Inflammatory macrophage treated with lipopolysaccharide for 1 hour (primary cell): ENCODE results near the gene NTPCR.
"Not testable (repeated sequence)": the region's sequence is repeated elsewhere in the genome, so short reads cannot be mapped to it uniquely, and the experiment has no call there.

Source experiments
- DNase-seq, 2 donors: peaks; one replicate each; pipeline ENCODE4 v3.0.0-alpha.2; 2020 to 2022

NTPCR gene

GRCh38 chr1:232950197-232951176 is at the start of gene NTPCR:
Gene NTPCR, plus strand, starts transcription at chr1:232950611. Its CDS starts 100 bp downstream, at chr1:232950711.
- DNase-seq: peak; percentile 89 to 99

GRCh38 chr1:232900818-232901217 is 49.6 kb upstream of the NTPCR start:
- DNase-seq: no peak

DNA sequence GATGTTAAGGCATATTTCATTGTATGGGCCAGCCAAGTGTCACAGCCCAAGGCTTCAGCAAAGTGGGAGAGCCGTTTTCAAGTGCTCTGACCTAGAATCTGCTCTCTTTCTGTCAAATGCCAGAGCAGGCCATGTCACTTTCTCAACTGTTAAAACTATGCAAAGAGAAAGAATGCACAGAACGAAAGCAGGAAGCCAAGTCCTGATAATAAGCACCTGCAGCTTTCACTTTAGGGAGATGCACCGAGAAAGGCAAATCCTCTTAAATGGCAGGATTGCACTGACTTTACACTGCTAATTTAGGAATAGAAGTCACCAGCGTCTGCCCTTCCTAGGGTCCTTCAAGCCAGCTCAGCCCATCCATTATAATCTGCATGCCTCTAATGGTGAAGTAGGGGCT is 49.2 kb upstream of the NTPCR start:
- no peak for DNase-seq

DNA sequence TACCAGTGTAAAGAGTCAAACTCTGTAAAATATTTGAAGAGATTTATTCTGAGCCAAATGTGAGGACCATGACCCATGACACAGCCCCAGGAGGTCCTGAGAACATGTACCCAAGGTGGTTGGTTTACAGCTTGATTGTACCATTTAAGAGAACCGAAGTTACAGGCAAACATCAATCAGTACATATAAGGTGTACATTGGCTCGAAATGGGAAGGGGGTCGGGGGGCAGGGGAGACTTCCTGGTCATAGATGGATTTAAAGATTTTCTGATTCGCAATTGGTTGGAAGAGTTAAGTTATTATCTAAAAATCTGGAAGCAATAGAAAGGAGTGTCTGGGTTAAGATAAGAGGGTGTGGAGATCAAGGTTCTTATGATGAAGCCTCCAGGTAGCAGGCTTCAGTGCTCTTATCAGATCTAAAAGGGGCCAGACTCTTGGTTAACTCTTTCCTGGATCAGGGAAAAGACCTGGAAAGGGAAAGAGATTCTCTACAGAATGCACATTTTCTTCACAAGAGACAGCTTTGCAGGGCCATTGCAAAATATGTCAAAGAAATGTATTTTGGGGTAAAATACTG is 47.5 kb upstream of the NTPCR start:
- no peak for DNase-seq

DNA sequence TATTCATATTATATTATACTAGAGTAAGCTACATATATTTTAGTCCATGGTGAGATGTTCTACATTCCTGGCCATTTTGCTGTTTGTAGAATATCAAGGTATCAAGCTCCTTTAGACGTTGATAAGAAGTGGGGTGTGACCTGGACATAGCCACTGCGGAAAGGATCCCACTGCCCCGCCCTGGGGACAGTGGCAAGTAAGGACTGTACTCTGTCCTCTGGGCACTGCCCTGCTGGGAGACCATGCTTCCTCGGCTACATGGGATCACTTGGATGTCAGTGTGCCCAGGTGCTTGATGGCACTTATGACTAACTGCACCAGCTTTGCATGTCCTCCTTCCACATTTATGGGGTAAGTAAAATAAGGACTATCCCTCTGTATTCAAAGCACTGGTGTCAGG is 46.3 kb upstream of the NTPCR start:
- DNase-seq: no peak

DNA sequence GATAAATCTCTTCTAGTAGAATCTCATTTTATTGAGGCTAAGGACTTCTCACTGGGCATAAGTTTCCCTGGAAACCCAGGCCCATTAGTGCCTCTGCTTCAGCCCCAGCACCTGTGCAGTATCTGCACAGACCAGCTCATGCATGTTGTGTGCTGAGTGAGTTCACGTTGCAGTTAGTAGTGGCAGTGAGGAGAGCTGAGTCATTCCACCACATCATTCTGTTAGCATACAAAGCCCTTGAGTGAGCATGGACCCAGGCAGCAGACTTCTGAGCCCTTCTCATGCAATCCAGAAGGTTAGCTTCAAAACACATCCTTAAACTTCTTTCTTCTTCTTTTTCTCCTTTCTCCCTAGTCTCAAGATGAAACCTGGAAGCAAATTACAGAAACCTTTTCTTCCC is 45.8 kb upstream of the NTPCR start:
- DNase-seq: no peak

DNA sequence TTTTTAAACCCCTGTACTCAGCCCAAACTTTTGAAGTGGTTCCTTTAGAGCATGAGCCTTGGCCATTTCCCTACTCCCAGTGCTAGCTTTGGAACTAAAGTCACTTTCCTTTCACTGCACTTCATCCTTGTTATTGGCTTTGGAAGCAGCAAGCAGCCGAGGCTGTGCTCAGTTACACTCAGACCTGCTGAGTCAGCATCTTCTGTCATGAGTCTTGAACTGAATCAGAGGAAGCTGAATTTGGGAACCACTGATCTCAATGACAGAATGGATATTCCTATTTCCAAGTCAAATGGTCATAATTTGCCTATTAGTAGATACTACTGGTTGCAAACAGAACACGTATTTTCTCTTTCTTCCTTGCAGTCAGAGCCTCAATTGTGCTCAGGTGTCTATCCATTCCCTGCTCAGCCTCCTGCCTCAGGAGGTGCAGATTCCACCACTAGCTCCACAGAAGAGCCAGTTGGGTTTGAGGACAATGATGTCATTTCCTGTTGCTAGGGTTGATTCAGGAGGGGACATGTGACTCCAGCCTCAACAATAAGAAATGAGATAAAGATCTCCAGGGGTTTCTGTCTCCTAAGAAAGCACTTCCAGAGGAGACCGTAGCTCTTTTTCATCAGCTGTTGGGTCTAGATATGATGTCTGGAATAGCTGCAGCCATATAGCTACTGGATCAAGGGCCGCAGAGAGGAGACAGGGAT is 44.9 kb upstream of the NTPCR start:
- DNase-seq: peak; percentile 59 to 73

GRCh38 chr1:232906441-232906840 is 44.0 kb upstream of the NTPCR start:
- no peak for DNase-seq

GRCh38 chr1:232908831-232909230 is 41.6 kb upstream of the NTPCR start:
- no peak for DNase-seq

GRCh38 chr1:232909752-232910151 is 40.7 kb upstream of the NTPCR start:
- DNase-seq: no peak

DNA sequence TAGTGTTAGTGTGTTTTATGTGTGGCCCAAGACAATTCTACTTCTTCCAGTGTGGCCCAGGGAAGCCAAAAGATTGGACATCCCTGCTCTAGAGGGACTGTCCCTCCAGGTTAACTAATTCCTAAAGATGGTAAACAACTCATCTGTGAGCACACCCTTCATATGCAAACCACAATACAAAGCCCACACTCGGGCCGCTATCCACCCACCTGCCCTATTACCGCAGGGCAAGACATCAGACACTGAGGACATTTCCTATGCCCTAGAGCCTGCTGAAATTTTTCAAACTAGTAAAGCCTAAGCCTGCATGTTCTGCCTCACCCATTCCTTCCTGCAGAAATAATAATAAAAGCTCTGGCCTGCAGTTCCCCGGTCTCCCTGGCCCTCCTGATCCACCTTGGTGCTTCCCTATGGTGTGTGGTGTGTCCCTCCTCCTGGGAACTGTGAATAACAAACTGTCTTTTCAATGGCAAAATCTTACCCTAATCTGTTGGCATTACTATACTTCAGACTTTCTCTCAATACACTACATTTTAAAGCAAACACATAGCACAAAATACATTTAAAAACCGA is 39.3 kb upstream of the NTPCR start:
- DNase-seq: no peak

DNA sequence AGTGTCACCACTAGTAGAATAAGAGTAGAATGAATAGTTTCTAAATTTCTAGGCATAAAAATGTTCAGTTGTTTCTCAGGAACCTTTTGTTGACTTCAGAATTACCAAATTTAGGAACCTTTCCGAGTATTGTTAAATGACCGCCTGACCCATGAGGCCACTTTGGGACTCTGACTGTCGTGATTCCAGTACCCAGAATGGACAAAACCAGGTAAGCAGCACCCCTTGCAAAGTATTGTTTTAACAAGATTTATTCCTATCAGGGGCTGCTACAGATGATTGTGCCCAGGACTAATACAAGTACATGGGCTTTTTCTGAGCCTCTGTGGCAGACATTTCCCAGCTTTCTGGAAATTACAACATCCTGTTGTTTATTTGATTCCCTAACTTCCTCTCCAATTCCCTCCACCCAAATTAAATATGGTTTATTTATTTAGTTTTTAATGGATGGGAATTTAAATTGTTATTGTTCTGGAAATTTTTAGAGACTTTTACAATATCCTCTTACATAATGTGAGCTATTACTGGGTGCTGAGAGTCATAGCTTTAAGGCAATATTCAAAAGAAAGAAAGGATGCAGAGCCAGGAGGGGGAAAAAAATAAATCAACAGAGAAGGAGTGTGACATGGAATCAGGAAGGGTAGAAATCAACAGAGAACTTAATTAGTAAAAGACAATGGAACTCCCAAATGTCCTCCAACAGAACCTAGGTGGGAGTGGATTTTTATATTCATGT is 37.4 kb upstream of the NTPCR start:
- DNase-seq: no peak

GRCh38 chr1:232914271-232914670 is 36.1 kb upstream of the NTPCR start:
- not testable (repeated sequence) for DNase-seq

DNA sequence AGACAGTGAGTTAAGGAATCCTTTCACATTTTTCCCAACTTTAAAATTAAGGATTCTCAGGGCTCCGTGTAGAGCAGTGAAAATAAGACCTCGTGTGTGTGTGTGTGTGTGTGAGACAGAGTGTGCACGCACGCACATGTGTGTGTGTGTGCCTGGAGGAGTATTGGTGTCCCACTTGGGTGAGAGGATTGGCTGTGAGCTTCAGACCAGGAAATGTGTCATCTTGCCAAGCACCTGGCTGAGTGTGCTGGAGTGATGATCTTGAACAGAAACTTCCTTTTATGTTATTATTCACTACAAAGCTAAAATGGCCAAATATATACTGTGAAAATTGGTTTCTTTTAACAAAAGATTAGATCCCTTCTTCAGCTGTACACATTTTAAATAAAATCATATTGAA is 35.2 kb upstream of the NTPCR start:
- no peak for DNase-seq

GRCh38 chr1:232917053-232917452 is 33.4 kb upstream of the NTPCR start:
- no peak for DNase-seq

- DNase-seq: no peak
These were observed 29.0 kb upstream of the NTPCR start for GRCh38 chr1:232921381-232921780.

DNA sequence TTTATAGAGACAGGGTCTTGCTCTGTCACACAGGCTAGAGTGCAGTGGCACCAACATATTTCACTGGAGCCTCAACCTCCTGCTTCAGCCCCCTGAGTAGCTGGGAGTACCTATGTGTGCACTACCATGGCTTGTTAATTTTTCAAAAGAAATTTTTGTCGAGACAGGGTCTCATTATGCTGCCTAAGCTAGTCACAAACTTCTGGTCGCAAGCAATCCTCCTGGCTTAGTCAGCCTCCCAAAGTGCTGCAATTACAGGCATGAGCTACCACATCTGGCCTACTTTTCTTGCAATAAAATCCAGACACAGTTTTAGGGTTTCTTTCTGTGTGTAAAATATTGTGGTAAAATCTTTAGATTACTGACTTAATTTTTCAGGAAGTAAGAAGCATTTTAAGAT is 27.9 kb upstream of the NTPCR start:
- no peak for DNase-seq

GRCh38 chr1:232923739-232924386 is 26.5 kb upstream of the NTPCR start:
- DNase-seq: no peak

DNA sequence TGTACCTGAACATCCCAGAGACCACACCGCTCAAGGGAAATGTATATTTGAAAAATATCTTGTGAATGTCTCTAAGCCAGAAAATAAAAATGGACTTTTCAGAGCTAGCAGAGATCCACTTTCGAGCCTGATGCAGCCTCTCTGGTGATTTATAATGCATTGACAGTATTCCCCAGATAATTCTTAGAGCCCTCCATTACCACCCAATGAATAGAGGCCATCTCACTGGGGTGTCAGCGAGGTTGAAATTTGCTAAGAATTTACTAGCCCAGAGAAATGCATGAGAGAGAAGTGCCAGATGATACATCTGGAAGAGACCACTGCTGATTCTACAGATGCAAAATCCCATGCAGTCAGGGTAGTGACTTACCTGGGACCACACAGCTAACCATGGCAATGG is 25.5 kb upstream of the NTPCR start:
- no peak for DNase-seq

- DNase-seq: no peak
These were observed 24.8 kb upstream of the NTPCR start for GRCh38 chr1:232925421-232926220.

- DNase-seq: not testable (repeated sequence)
These were observed 23.2 kb upstream of the NTPCR start for GRCh38 chr1:232927166-232927565.
